GM12878 (cell line): Measurements from ENCODE around the gene CABLES1. TPM values are rescaled to one million over a fixed set of nuclear protein-coding genes. Genes with fewer than 3 reads are reported as not detected.
A peak's percentile ranks its signal among the peaks of the same experiment; 100 is the strongest.

Experiments
- ATAC-seq: fragments of 200-7000 bp; cut with Tn5 transposase; 3 replicates; pipeline ENCODE4 v1.9.1; 2020; ENCODE audit warnings: mild to moderate bottlenecking, moderate library complexity
- BruUV-seq: library from RNA; stranded (reverse); fragments of 400-500 nt; replicated peaks from 2 replicates; lab custom pipeline; 2021; lab: Mats Ljungman, UMichigan
- CTCF ChIA-PET: fragments of 300-600 bp; sonication (Branson Sonifier 250); formaldehyde crosslinking; extraction: SDS; loops from one replicate; lab custom pipeline; 2021; ENCODE audit warnings: inconsistent platforms; lab: Yijun Ruan, JAX
- POLR2A ChIA-PET: fragments of 350-600 bp; formaldehyde crosslinking; extraction: SDS; loops from one replicate; lab custom pipeline; 2021; ENCODE audit warnings: inconsistent platforms; lab: Charles Lee
- RAD21 ChIA-PET: fragments of 300-600 bp; sonication (Branson Sonifier 250); formaldehyde crosslinking; loops from one replicate; lab custom pipeline; 2023; ENCODE audit warnings: antibody characterized with exemption; ENCODE audit not compliant: unreplicated experiment; lab: Charles Lee
- SMC1A ChIA-PET: fragments of 300-600 bp; sonication (Branson Sonifier 250); formaldehyde crosslinking; loops from one replicate; lab custom pipeline; 2023; ENCODE audit not compliant: unreplicated experiment, uncharacterized antibody; lab: Charles Lee
- DNase-seq: peaks from one replicate; pipeline ENCODE4 v3.0.0-alpha.2; 2011; ENCODE audit warnings: low read depth, low spot score
- FAIRE-seq: peaks from 3 replicates; lab custom pipeline; 2011; peaks lifted over from hg19 to GRCh38; lab: Jason Lieb, UNC
- H2AFZ ChIP-seq: 2 replicates; pipeline ENCODE4 v1.6.0; 2011; ENCODE audit warnings: low read depth, low read length, control low read depth; ENCODE audit not compliant: control insufficient read depth
- H3K27ac ChIP-seq: 2 replicates; pipeline ENCODE4 v1.5.1; 2011; ENCODE audit warnings: control low read depth; ENCODE audit not compliant: control insufficient read depth, insufficient read depth
- H3K27me3 ChIP-seq, 2 experiments: replicated peaks in 1 of 2; 2 replicates each; pipeline versions ENCODE4 v1.6.0 to v1.6.1; 2011; ENCODE audit warnings: low read length in 1 of 2; ENCODE audit not compliant: control insufficient read depth in 2 of 2, insufficient read depth in 2 of 2
- H3K36me3 ChIP-seq, 2 experiments: 2 replicates each; pipeline ENCODE4 v1.5.1; 2011; ENCODE audit warnings: low read length in 1 of 2; ENCODE audit not compliant: control insufficient read depth in 2 of 2, insufficient read depth in 2 of 2
- H3K4me1 ChIP-seq: 2 replicates; pipeline ENCODE4 v1.6.1; 2011; ENCODE audit warnings: mild to moderate bottlenecking, low read length, moderate library complexity, mixed read lengths; ENCODE audit not compliant: control insufficient read depth, insufficient read depth
- H3K4me2 ChIP-seq: 2 replicates; pipeline ENCODE4 v1.6.0; 2011; ENCODE audit warnings: control low read depth; ENCODE audit not compliant: control insufficient read depth, insufficient read depth
- H3K4me3 ChIP-seq: fragments of 200-600 bp; sonication (generic); 2 replicates; pipeline ENCODE4 v1.5.1; 2016
- H3K79me2 ChIP-seq: 2 replicates; pipeline ENCODE4 v1.6.0; 2011; ENCODE audit warnings: low read length; ENCODE audit not compliant: control insufficient read depth, insufficient read depth
- H3K9ac ChIP-seq: 2 replicates; pipeline ENCODE4 v1.8.0; 2011; ENCODE audit warnings: low read length, control low read depth, mixed read lengths; ENCODE audit not compliant: control insufficient read depth, insufficient read depth
- H3K9me3 ChIP-seq: replicated peaks from 3 replicates; pipeline ENCODE4 v1.5.1; 2011; ENCODE audit warnings: mild to moderate bottlenecking, low read length; ENCODE audit not compliant: control insufficient read depth, insufficient read depth
- H4K20me1 ChIP-seq: 2 replicates; pipeline ENCODE4 v1.6.0; 2011; ENCODE audit not compliant: control insufficient read depth, insufficient read depth
- BCL3 ChIP-seq: IDR thresholded peaks from 2 replicates; pipeline ENCODE4 v1.6.1; 2011; ENCODE audit warnings: borderline replicate concordance, low read depth, mild to moderate bottlenecking, moderate library complexity, low read length; ENCODE audit not compliant: insufficient read depth, poor library complexity, severe bottlenecking
- IKZF2 ChIP-seq, 2 experiments: fragments of 450-650 bp; IDR thresholded peaks; 2 replicates each; pipeline ENCODE4 v1.6.1; 2017; ENCODE audit warnings: mild to moderate bottlenecking in 2 of 2, moderate library complexity in 2 of 2
- MEF2B ChIP-seq: fragments of 450-650 bp; IDR thresholded peaks from 2 replicates; pipeline ENCODE4 v1.6.1; 2018; ENCODE audit warnings: mild to moderate bottlenecking, moderate library complexity; ENCODE audit not compliant: partially characterized antibody, poor library complexity, severe bottlenecking
- SREBF1 ChIP-seq: IDR thresholded peaks from 2 replicates; pipeline ENCODE4 v1.6.1; 2012; ENCODE audit warnings: mild to moderate bottlenecking, low read length
- YY1 ChIP-seq: IDR thresholded peaks from 2 replicates; pipeline ENCODE4 v1.6.1; 2011; ENCODE audit warnings: low read depth, mild to moderate bottlenecking, low read length
- ZBTB33 ChIP-seq: fragments of 450-650 bp; IDR thresholded peaks from 2 replicates; pipeline ENCODE4 v1.6.1; 2017; ENCODE audit warnings: mild to moderate bottlenecking
- WGBS: methylation state at CpG from one replicate; pipeline ENCODE4 v1.1.6; 2016; ENCODE audit warnings: low lambda C conversion rate; ENCODE audit not compliant: insufficient replicate concordance, insufficient coverage; ENCODE audit errors: missing lambda C conversion rate; 5-methylcytosine and 5-hydroxymethylcytosine counted together
- in situ Hi-C: fragments of 300-500 bp; cut with MboI; formaldehyde crosslinking; loops from 9 replicates; pipeline ENCODE4 v1.14.3; 2018; ENCODE audit warnings: mixed read lengths
- intact Hi-C: fragments of 100-400 bp; cut with micrococcal nuclease; formaldehyde crosslinking; loops from one replicate; pipeline ENCODE4 v1.14.2; 2022; ENCODE audit not compliant: unreplicated experiment
- polyA plus RNA-seq, 11 experiments: library from polyadenylated mRNA; depleted of rRNA in 4 of 11; unstranded in 6 of 11; stranded (reverse) in 5 of 11; fragments of >200 nt; fragmentation: Nextera tagmentation in 4 of 11; fragmentation: Illumina TruSeq in 1 of 11; extraction: Ambion mirVana in 4 of 11; extraction: Trizol in 1 of 11; gene quantifications; 1 replicate in 1 of 11; 2 replicates in 10 of 11; pipeline versions ENCODE4 v1.2.1 to v1.2.3, GENCODE V29; 2011 to 2016; ENCODE audit warnings: inconsistent platforms in 2 of 11, missing spikeins in 2 of 11, low read depth in 1 of 11
- total RNA-seq, 4 experiments: library from RNA; depleted of rRNA in 3 of 4; stranded (reverse); fragments of >200 nt in 3 of 4; fragmentation: Illumina TruSeq in 1 of 4; extraction: Trizol in 1 of 4; gene quantifications; 2 replicates each; pipeline versions ENCODE4 v1.2.1 to v1.2.3, GENCODE V29; 2013 to 2021

Gene CABLES1
- total and polyA plus RNA-seq, 10 of the 15 experiments (the other 5 are each of a cell fraction or from before 2014, with no cell fraction given): 2.9 to 27.2 (median 8.2) TPM

GRCh38 chr18:23204589-23205235 is 69.4 kb downstream of the CABLES1 start:
- no peak for FAIRE-seq
- Histone ChIP-seq H3K4me2 (no peak overlapping the region), H3K9ac (no peak overlapping the region), H4K20me1 (no peaks in the 10 kb centered on the region), H3K4me3 (no peak overlapping the region), H3K9me3 (peaks cover 6% of the 10 kb centered on the region; the same call in 2 of the 3 replicates), H2AFZ (no peak overlapping the region), H3K79me2 (no peaks in the 10 kb centered on the region), H3K27ac (no peak overlapping the region), H3K27me3 (no peaks in the 10 kb centered on the region), H3K4me1 (no peaks in the 10 kb centered on the region), H3K36me3 (peaks cover 3 to 12% of the 10 kb centered on the region in 2 experiments; a peak in 3 of 4 replicates)
- no peak; the same call in 2 of the 3 replicates for ATAC-seq
- ChIA-PET SMC1A (interaction anchor here (0.8 to 2.7 kb wide), 2 partner anchors 18 to 148 kb away, joined by 4 to 7 read pairs; no protein-coding TSS in a partner anchor), POLR2A (interaction anchor here (0.6 to 0.7 kb wide), 3 partner anchors 24 to 181 kb away, joined by 4 to 7 read pairs (median 6); no protein-coding TSS in a partner anchor), CTCF (interaction anchor here (0.6 to 4.9 kb wide), 2 partner anchors 15 to 19 kb away, joined by 4 to 58 read pairs; no protein-coding TSS in a partner anchor), RAD21 (interaction anchor here (0.5 to 1.2 kb wide), 4 partner anchors 24 to 512 kb away, joined by 3 to 5 read pairs (median 4); no protein-coding TSS in a partner anchor)
- BruUV-seq: no TSS peak
- intact Hi-C loops: no loop called here
- DNase-seq: no peak
- in situ Hi-C loops: no loop called here
- TF ChIP-seq BCL3 (no peak), ZBTB33 (peak; percentile 91), MEF2B (peak; percentile 50), IKZF2 (IDR thresholded peaks at IDR 0.05) (0 out of 4 replicates have a peak, but pooled peaks of 1 of the 2 experiments have one; percentile 23), SREBF1 (no peak), YY1 (0 out of 2 replicates have a peak, but pooled peaks have one; percentile 37)
- WGBS: 49% methylated on average over 9 of the region's 10 CpGs
